ENCODE results near the gene NEK1. TPM values are rescaled to one million over a fixed set of nuclear protein-coding genes. Genes with fewer than 3 reads are reported as not detected.
"Not testable (repeated sequence)": the region's sequence is repeated elsewhere in the genome, so short reads cannot be mapped to it uniquely, and the experiment has no call there.

Gene NEK1
- total RNA-seq, 1 donor from 2014 or later = 4.4 TPM

GRCh38 chr4:169601016-169601771, 11.2 kb downstream of the NEK1 start:
- no peak for DNase-seq (ENCODE audit: low read depth in 2 of 2)

DNA sequence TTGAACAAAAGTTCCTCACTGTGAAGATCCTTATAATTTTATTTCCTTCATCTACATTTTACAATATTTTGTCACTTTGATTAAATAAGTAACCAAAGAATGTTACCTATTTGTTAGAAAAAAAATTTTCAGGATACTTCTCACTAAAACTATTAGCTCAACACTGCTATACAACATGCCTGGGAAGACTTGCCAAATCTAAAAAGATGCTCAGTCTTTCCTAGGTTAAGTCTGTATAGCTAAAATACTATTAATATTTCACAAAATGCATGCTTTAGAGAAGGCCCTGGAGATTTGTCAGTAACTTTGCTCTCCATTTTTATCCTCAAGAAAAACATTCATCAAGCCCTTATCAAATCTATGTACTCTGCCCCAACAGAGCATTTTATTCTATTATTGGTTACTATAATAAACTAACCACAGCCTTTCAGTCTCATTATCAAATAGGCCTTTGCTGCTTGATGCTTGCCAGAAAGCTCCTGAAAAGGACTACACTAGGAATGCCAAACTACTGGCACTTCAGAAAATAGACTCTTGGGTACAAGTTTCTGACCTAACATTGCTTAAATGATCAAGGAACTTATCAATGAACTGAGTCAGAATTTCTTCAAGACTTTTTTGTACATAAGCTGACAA, 17.7 kb downstream of the NEK1 start:
- DNase-seq (ENCODE audit: low read depth in 2 of 2) = no peak

- no peak for DNase-seq (ENCODE audit: low read depth in 2 of 2)
Observed at GRCh38 chr4:169593050-169593560, 19.3 kb downstream of the NEK1 start.

DNA sequence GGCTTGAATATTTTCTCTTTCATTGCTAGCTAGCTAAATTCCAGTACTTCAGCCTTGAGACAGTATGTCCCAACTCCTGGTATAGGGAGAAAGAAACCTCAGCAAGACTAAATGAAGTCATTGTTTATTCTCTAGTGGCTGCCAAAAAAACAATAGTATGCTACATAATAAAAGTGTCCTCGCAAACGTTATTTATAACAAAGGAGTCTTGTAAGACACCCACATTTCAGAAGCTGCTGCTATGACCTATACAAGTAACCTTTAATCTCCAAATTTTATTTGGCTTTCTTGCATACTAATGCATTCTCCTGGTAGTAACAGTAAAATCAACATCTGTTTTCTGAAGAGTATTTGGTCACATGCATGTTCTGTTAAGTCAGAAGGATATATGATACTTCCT, 28.8 kb downstream of the NEK1 start:
- no peak for DNase-seq (ENCODE audit: low read depth in 2 of 2)

- DNase-seq (ENCODE audit: low read depth in 2 of 2) = no peak
Observed at GRCh38 chr4:169582706-169583105, 29.7 kb downstream of the NEK1 start.

GRCh38 chr4:169582203-169582602, 30.2 kb downstream of the NEK1 start:
- no peak for DNase-seq (ENCODE audit: low read depth in 2 of 2)

DNA sequence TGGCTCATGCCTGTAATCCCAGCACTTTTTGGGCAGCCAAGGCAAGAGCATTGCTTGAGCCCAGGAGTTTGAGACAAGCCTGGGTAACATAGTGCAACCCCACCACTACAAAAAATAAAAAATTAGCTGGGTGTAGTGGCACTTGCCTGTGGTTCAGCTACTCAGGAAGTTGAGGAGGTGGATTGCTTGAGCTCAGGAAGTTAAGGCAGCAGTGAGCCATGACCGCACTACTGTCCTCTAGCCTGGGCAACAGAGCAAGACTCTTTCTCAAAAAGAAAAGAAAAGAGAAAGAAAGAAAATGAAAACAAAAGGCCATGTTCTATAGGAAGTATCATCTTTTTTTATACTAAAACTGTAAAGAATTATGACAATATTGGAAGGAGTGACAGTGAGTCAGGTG, 38.5 kb downstream of the NEK1 start:
- DNase-seq (ENCODE audit: low read depth in 2 of 2) = no peak

GRCh38 chr4:169571435-169571834, 40.9 kb downstream of the NEK1 start:
- no peak for DNase-seq (ENCODE audit: low read depth in 2 of 2)

GRCh38 chr4:169571012-169571411, 41.4 kb downstream of the NEK1 start:
- not testable (repeated sequence) for DNase-seq (ENCODE audit: low read depth in 2 of 2)

GRCh38 chr4:169570266-169570665, 42.1 kb downstream of the NEK1 start:
- not testable (repeated sequence) for DNase-seq (ENCODE audit: low read depth in 2 of 2)

DNA sequence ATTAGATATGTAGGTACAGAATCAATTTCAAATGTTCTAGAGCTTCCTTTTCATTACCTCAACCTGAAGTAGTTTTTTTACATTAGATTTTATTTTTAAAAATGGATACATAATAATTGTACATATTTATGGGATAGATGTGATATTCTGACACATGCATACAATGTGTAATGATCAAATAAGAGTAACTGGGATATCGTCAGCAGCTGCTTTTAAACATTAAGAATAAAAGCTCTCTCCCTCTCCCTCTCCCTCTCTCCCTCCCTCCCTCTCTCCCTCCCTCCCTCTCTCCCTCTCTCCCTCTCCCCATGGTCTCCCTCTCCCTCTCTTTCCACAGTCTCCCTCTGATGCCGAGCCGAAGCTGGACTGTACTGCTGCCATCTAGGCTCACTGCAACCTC, 43.2 kb downstream of the NEK1 start:
- DNase-seq (ENCODE audit: low read depth in 2 of 2) = not testable (repeated sequence)

DNA sequence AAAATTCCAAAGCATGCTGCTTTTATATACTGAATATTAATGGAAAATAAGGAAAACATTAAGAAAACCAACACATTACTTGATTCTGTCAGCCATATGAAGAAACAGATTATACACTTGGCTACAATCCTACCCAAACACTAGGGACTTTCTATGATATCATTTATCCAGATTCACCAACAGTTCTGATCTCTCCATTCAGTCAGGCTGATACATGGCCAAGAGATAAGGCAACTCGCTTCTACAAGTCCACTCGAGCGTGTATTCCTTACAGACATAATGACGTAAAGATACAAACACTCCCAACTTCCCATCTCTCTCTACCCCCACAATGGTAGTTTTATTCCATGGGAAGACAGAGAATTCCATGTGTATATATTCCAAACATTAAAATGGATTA, 44.5 kb downstream of the NEK1 start:
- no peak for DNase-seq (ENCODE audit: low read depth in 2 of 2)

DNA sequence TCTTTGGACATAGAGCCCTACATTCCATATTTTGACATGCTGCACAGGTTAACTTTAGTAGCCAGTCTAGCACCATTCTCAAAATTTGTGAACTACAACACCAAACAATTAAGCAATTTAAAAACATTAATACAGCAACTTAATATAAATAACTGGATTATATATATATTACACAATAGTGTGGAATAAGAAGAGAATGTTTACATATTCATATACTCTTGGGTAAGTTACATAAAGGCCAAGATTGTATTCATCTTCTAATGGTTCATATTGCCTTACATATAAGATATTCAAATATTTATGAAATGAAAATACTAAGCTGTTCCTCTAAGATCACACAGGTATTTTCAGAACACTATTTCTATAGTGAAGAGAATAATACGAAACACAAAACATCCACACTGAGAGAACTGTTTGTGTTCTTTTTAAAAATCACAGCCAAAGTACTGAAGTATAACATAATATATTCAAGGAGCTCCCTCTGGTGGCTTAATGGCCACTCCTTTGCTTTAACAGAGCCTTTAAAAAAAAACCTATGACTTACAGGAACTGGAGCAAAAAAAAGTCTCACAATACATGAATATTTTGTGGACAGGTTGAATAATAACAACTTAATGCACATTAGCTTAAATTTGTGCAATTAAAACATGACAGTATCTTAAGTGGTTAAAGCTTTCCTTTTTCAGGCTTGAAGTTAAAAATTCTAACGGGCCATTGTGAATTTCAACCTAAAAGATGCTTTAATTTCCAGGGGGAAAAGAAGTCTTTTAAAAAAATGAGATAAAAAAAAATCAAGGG, 46.2 kb downstream of the NEK1 start:
- DNase-seq (ENCODE audit: low read depth in 2 of 2) = peak; percentile 52 to 69

DNA sequence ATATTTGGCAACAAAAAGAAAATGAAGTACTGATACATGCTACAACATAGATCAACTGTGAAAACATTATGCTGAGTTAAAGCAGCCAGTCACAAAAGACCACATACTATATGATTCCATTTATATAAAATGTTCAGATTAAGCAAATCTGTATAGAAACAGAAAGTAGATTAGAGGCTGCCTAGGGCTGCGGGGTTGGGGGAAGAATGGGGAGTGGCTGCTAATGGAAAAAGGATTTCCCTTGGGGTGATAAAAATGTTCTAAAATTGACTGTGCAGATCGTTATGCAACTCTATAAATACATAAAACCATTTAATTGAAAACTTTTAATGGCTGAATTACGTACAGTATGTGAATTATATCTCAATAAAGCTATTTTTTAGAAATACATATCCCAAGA, 46.8 kb downstream of the NEK1 start:
- DNase-seq (ENCODE audit: low read depth in 2 of 2) = peak in 1 of 2 donors; percentile 5

DNA sequence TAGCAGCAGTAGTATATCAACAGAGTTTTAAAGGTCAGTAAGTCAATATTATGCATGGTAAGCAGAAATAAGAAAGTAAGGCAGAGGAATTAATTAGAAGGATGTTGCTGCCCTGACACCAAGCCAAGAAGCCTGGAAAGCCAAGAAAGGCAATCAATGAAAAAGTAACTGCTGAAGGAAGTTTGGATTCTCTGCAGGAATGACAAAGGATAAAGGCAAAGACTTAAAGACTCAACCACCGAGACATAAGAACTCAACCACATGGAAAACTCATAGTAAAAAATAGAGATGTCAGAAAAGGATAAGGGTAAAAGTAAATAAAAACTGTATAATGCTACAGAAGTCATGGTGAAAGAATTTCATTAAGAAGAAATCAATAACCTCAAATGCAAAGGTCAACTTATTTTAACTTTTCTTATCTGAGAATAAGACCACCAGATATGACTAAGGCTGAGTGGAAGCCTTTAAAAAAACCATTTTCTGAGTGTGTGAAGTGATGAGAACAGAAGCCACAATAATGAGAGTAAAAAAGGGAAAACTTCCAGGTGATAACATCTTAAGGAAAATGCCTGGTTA, 55.2 kb downstream of the NEK1 start:
- DNase-seq (ENCODE audit: low read depth in 2 of 2) = peak in 1 of 2 donors; percentile 17

- not testable (repeated sequence) for DNase-seq (ENCODE audit: low read depth in 2 of 2)
Observed at GRCh38 chr4:169546548-169546947, 65.8 kb downstream of the NEK1 start.

DNA sequence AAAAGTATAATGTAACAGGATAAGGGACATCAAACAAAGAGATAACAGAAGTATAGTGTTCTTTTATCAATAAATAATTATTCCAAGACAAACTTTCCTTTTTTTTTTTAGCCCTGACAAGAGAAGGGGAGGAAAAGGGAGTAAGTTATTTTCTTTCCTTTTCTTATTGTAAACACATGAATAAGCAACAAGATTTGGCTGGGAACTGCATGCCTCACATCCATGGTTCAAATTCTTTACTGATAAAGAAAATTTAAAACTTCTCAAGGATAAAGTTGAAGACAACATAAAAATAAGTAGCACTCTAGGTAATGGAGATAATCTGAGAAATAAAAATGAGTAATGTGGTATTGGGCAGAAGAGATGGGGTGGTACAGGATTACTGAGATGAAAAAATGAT, 71.6 kb downstream of the NEK1 start:
- no peak for DNase-seq (ENCODE audit: low read depth in 2 of 2)

- DNase-seq (ENCODE audit: low read depth in 2 of 2) = no peak
Observed at GRCh38 chr4:169530048-169530447, 82.3 kb downstream of the NEK1 start.

GRCh38 chr4:169523796-169524195, 88.6 kb downstream of the NEK1 start:
- DNase-seq (ENCODE audit: low read depth in 2 of 2) = no peak

GRCh38 chr4:169510617-169511016, 101.8 kb downstream of the NEK1 start:
- no peak for DNase-seq (ENCODE audit: low read depth in 2 of 2)

- no peak for DNase-seq (ENCODE audit: low read depth in 2 of 2)
Observed at GRCh38 chr4:169506903-169507302, 105.5 kb downstream of the NEK1 start.

- not testable (repeated sequence) for DNase-seq (ENCODE audit: low read depth in 2 of 2)
Observed at GRCh38 chr4:169499907-169500306, 112.5 kb downstream of the NEK1 start.
